Activated CD4-positive, alpha-beta memory T cell treated with anti-CD3 and anti-CD28 coated beads, Interleukin-2, amount 10 ng/mL, durations not matched to agents 7 days and 5 days (primary cell): Measurements from ENCODE around the gene GPATCH1. TPM values are rescaled to one million over a fixed set of nuclear protein-coding genes. Genes with fewer than 3 reads are reported as not detected.

Experiments
- CTCF ChIA-PET: fragments of 350-600 bp; sonication (Branson Sonifier 250); formaldehyde crosslinking; loops from one replicate; lab custom pipeline; 2021; ENCODE audit warnings: antibody characterized with exemption, inconsistent platforms; lab: Charles Lee
- POLR2A ChIA-PET: fragments of 350-600 bp; sonication (Branson Sonifier 250); formaldehyde crosslinking; loops from one replicate; lab custom pipeline; 2021; ENCODE audit warnings: antibody characterized with exemption; lab: Charles Lee
- DNase-seq: peaks from one replicate; pipeline ENCODE4 v3.0.0-alpha.2; 2020
- H3K27ac Mint-ChIP-seq: one replicate; pipeline ENCODE4 v1.8.0; 2021; ENCODE audit warnings: mild to moderate bottlenecking, mixed read lengths
- H3K27me3 Mint-ChIP-seq: one replicate; pipeline ENCODE4 v1.8.0; 2021; ENCODE audit warnings: mixed read lengths
- H3K36me3 Mint-ChIP-seq: one replicate; pipeline ENCODE4 v1.8.0; 2021; ENCODE audit warnings: low read depth, mixed read lengths
- H3K4me1 Mint-ChIP-seq: one replicate; pipeline ENCODE4 v1.8.0; 2021; ENCODE audit warnings: mixed read lengths
- H3K4me3 Mint-ChIP-seq: one replicate; pipeline ENCODE4 v1.8.0; 2021; ENCODE audit warnings: mild to moderate bottlenecking, mixed read lengths
- H3K9me3 Mint-ChIP-seq: one replicate; pipeline ENCODE4 v1.8.0; 2021; ENCODE audit warnings: mixed read lengths
- total RNA-seq, 2 experiments: library from RNA; stranded (reverse); gene quantifications; one replicate each; pipeline ENCODE4 v1.2.3, GENCODE V29; 2021

GPATCH1 gene
- total RNA-seq, 2 experiments from 2014 or later = 10.8 to 11.0 TPM

DNA sequence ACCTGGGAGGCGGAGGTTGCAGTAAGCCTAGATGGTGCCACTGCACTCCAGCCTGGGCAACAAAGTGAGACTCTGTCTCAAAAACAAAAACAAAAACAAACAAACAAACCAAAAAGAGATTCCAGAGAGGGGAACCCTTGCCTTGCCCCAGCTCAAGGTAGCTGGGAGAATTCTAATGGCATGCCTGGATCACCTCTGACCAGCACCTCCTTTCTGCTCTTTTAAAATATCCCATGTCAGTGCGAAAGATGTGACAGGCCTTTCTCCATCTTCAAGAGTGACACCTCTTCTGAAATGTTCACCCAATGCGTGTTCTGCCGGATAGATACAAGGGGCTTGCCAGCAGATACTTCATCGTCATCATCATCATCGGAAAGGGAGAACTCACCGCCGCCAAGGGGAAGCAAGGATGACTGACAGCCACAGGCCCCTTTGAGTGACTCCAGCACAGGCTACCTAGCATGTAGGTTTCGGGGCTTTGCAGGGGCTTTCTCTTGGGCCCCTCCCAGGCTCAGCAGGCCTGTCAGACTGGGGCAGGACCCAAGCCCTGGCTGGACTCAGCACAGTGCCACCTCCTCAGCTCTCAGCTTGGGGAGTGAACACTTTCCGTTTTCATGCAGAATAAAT lies 94.3 kb downstream of the GPATCH1 start:
- H3K27me3 Mint-ChIP-seq = peaks cover 4% of the 10 kb centered on the region
- no peak overlapping the region for H3K27ac Mint-ChIP-seq
- peaks cover 31% of the 10 kb centered on the region for H3K4me1 Mint-ChIP-seq
- ChIA-PET CTCF (interaction anchor here (0.6 to 4.2 kb wide), 6 partner anchors 9 to 551 kb away, joined by 4 to 72 read pairs (median 12); no protein-coding TSS in a partner anchor), POLR2A (interaction anchor here (0.9 to 6.3 kb wide), 9 partner anchors 9 to 997 kb away, joined by 3 to 119 read pairs (median 8); partner anchors contain the start of genes CEBPG, LSM14A and NUDT19)
- H3K9me3 Mint-ChIP-seq = no peaks in the 10 kb centered on the region
- H3K4me3 Mint-ChIP-seq = peak overlapping the region; percentile 96
- no peak for DNase-seq
- peaks cover 8% of the 10 kb centered on the region for H3K36me3 Mint-ChIP-seq

DNA sequence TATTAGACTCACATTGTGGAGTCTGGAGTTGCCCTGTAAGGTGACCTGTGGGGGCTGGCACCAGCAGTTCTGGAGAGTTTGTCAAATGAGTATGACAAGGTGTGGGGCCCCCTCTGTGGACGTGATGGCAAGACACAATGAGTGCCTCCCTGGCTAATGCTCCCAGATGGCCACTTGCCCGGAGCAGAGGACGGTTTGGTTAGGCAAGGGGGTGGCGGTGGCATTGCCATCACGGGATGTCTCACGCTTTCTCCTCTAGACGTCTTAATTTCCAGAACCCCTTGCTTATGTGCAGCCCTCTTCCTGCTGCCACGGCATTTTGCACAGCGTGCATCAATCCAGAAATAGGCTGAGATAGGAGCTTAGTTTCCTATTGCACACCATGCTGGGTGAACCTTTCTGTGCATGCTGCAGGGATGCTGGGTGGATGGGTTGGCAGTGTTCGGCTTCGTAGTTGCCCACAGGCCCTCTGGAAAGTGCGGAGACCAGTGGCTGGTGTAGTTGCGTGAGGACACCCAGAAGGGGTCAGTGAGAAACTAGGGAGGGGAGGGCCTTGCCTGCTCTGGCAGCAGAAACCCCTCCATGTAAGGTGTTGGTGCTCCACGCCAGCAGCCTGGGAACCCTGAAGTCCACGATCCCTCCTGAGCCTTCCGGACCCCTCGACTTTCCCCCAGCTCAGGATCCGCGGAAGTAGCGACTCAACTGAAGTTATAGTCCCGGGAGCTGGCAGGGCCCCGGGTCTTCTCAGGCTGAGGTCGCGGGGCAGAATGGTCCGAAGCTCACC lies 95.1 kb downstream of the GPATCH1 start:
- POLR2A ChIA-PET = interaction anchor here (0.9 to 6.3 kb wide), 17 partner anchors 10 to 996 kb away, joined by 3 to 119 read pairs (median 7); partner anchors contain the start of genes CEBPG, CEP89, DPY19L3 and FAAP24

DNA sequence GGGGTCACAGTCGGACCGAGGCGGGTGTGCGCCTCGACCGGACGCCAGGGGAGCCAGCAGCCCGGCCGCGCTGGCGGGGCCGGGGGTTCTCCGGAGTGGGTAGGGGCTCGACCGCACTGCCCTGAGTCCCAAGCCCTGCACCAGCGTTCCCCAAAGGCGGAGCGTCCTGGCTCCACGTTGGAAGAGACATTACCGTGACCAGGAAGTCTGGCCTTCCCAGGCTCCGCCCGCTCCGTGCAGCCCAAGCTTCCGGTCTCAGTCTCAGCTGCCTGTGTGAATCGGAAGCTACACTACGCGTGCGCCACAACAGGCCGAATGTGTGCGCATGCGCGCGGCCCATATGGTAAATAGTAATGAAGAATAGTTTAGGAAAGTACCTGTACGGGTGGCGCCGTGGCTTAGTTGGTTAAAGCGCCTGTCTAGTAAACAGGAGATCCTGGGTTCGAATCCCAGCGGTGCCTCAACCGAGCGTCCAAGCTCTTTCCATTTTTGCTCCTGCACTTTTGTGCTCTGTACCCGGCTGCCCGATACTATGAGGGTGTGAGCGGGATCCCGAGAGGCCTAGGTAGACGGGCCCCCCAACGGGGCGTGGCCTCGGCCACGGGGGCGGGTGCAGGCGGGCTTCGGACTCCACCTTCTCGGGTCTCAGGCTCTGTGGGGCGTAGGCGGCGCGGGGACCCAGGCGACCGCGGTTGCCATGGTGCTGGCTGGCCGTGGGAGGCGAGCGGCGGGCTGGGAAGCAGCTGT lies 95.9 kb downstream of the GPATCH1 start:
- Mint-ChIP-seq H3K4me3 (peak overlapping the region; percentile 96), H3K36me3 (peaks cover 8% of the 10 kb centered on the region), H3K27ac (peak overlapping the region; percentile 94), H3K27me3 (peaks cover 4% of the 10 kb centered on the region), H3K4me1 (peaks cover 31% of the 10 kb centered on the region), H3K9me3 (no peaks in the 10 kb centered on the region)
- DNase-seq = peak; percentile 98
- ChIA-PET CTCF (interaction anchor here (0.5 to 4.2 kb wide), 27 partner anchors 9 to 1978 kb away, joined by 3 to 72 read pairs (median 4); partner anchors contain the start of genes CEBPG, CEP89, FAAP24 and FXYD5), POLR2A (interaction anchor here (1.0 to 6.3 kb wide), 19 partner anchors 11 to 1251 kb away, joined by 3 to 119 read pairs (median 7); partner anchors contain the start of genes CEBPG, CEP89, DPY19L3 and FAAP24)

More for the DNA sequence above, 95.1 kb downstream of the GPATCH1 start:
- peak; percentile 41 for DNase-seq
- Mint-ChIP-seq H3K27ac (peak overlapping the region; percentile 94), H3K36me3 (peaks cover 8% of the 10 kb centered on the region), H3K4me1 (peaks cover 31% of the 10 kb centered on the region), H3K27me3 (peaks cover 4% of the 10 kb centered on the region), H3K4me3 (peak overlapping the region; percentile 96), H3K9me3 (no peaks in the 10 kb centered on the region)
- CTCF ChIA-PET = interaction anchor here (0.5 to 4.2 kb wide), 27 partner anchors 8 to 1979 kb away, joined by 3 to 72 read pairs (median 4); partner anchors contain the start of genes CEBPG, FXYD5, GPATCH1 and NUDT19

DNA sequence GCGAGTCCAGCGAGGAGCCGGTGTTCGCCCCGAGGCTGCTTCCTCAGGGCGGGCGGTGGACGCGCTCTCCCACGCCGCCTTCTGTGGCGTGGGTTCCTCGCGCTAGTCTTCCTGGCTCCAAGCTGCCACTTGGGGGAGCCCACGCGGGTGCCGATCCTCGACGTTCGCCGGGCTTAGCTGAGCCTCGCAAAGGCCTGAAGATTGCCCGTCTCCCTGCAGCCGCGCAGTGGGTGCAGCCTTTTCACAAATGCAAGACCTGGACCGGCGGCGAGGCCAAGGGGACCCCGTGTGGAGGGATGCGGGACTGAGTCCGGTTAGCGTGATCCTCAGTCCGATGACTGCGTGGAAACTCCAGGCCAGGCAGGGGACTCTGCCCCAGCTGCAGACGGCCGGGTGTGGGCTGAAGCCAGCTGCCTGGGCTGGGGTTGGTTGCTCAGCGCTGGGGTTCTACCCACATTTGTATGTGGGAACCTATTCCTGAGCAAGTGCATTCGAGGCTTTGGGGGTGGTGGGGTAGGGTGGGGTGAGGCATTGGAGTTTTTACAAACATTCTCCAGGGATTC lies 96.5 kb downstream of the GPATCH1 start:
- CTCF ChIA-PET = interaction anchor here (1.0 to 4.2 kb wide), 19 partner anchors 8 to 501 kb away, joined by 3 to 72 read pairs (median 5); partner anchors contain the start of genes CEP89, FAAP24, GPATCH1 and NUDT19
- peak overlapping the region; percentile 96 for H3K4me3 Mint-ChIP-seq
- H3K27me3 Mint-ChIP-seq = peaks cover 4% of the 10 kb centered on the region
- POLR2A ChIA-PET = interaction anchor here (0.8 to 6.3 kb wide), 17 partner anchors 11 to 1250 kb away, joined by 3 to 119 read pairs (median 7); partner anchors contain the start of genes CEBPG, CEP89, DPY19L3 and FAAP24
- no peaks in the 10 kb centered on the region for H3K9me3 Mint-ChIP-seq
- H3K4me1 Mint-ChIP-seq = peaks cover 29% of the 10 kb centered on the region
- H3K36me3 Mint-ChIP-seq = peaks cover 8% of the 10 kb centered on the region
- no peak for DNase-seq
- peak overlapping the region; percentile 29 for H3K27ac Mint-ChIP-seq

Other genes with a start within 250 kb of the GPATCH1 start
- under 1 TPM; 0.20 to 0.30 TPM for gene SLC7A9, start 211.4 kb upstream of the GPATCH1 start, total RNA-seq
- 10 to 100 TPM; 18.1 to 19.8 TPM for gene CEP89, start 109.2 kb upstream of the GPATCH1 start, total RNA-seq
- 1 to 10 TPM; 5.3 to 7.6 TPM for gene FAAP24, start 108.9 kb upstream of the GPATCH1 start, total RNA-seq
- 1 to 10 TPM in 1 of 2 experiments, under 1 TPM in 1; 0.70 to 1.2 TPM for gene RHPN2, start 16.3 kb upstream of the GPATCH1 start, total RNA-seq
- gene WDR88, start 50.9 kb downstream of the GPATCH1 start, total RNA-seq = not detected
- not detected for gene LRP3, start 113.1 kb downstream of the GPATCH1 start, total RNA-seq
- gene SLC7A10, start 144.7 kb downstream of the GPATCH1 start, total RNA-seq = not detected
- gene CEBPA, start 221.4 kb downstream of the GPATCH1 start, total RNA-seq = under 1 TPM; 0.18 to 0.20 TPM